ENCODE data around the gene IKZF1. TPM values are rescaled to one million over a fixed set of nuclear protein-coding genes. Genes with fewer than 3 reads are reported as not detected.

The IKZF1 gene
- 0.33 and 1.3 TPM in 2 replicates for total RNA-seq

DNA sequence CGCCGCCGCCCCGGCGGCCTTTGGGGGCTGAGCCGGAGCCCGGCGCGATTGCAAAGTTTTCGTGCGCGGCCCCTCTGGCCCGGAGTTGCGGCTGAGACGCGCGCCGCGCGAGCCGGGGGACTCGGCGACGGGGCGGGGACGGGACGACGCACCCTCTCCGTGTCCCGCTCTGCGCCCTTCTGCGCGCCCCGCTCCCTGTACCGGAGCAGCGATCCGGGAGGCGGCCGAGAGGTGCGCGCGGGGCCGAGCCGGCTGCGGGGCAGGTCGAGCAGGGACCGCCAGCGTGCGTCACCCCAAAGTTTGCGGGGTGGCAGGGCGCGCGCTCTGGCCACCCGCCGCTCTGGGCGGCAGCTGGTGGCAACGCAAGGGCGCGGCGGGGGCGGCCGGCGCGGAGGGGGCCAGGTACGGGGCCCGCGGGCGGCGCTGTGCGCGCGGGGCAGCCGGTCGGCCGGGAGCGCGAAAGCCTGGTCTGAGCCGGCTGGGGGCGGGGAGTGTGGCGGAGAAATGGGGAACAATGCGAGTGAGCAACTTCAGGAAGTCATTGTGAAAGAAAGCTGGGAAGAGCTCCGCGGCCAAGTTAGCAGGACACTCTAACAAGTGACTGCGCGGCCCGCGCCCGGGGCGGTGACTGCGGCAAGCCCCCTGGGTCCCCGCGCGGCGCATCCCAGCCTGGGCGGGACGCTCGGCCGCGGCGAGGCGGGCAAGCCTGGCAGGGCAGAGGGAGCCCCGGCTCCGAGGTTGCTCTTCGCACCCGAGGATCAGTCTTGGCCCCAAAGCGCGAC lies at the start of gene IKZF1:
IKZF1 (plus strand) TSS at position 588 of the 782 bp plus-strand sequence. CDS start 14,346 bp downstream, outside the sequence.
- H3K4me3 ChIP-seq (ENCODE audit: low read depth, low read length) = peak within 1 kb of the TSS; percentile 43
- no peak for DNase-seq (ENCODE audit: low read depth)
- TF ChIP-seq, protein P1, sequence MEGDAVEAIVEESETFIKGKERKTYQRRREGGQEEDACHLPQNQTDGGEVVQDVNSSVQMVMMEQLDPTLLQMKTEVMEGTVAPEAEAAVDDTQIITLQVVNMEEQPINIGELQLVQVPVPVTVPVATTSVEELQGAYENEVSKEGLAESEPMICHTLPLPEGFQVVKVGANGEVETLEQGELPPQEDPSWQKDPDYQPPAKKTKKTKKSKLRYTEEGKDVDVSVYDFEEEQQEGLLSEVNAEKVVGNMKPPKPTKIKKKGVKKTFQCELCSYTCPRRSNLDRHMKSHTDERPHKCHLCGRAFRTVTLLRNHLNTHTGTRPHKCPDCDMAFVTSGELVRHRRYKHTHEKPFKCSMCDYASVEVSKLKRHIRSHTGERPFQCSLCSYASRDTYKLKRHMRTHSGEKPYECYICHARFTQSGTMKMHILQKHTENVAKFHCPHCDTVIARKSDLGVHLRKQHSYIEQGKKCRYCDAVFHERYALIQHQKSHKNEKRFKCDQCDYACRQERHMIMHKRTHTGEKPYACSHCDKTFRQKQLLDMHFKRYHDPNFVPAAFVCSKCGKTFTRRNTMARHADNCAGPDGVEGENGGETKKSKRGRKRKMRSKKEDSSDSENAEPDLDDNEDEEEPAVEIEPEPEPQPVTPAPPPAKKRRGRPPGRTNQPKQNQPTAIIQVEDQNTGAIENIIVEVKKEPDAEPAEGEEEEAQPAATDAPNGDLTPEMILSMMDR (IDR thresholded peaks at IDR 0.05; ENCODE audit: insufficient read depth, low read length, poor library complexity, severe bottlenecking) = no peak
- peaks cover 41% of the 10 kb centered on the region for H3K27me3 ChIP-seq (ENCODE audit: control insufficient read depth, insufficient read depth, low read length)
- no peaks in the 10 kb centered on the region for H3K36me3 ChIP-seq (ENCODE audit: control insufficient read depth, insufficient read depth, low read length)

DNA sequence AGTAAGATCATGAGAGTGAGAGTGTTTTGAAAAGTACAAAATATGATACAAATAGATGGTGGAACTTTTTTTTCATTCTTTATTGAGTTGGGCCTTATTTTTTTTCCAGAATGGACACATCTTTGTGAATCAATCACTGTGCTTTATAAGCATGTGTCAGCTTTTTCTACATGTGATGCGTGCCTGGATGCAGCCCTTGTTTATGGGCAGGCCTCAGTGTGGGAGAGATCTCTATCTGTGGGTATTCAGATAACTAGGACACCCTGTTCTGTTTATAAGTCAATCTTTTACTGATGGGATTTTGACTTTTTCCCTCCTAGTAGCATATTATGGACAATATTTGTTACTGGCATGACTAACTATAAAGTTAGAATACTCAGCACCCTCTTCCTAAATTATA lies 42.9 kb upstream of the IKZF1 start:
- no peak overlapping the region for H3K4me3 ChIP-seq (ENCODE audit: low read depth, low read length)
- TF ChIP-seq, protein P1 (IDR thresholded peaks at IDR 0.05; ENCODE audit: insufficient read depth, low read length, poor library complexity, severe bottlenecking) = no peak
- H3K36me3 ChIP-seq (ENCODE audit: control insufficient read depth, insufficient read depth, low read length) = no peaks in the 10 kb centered on the region
- no peaks in the 10 kb centered on the region for H3K27me3 ChIP-seq (ENCODE audit: control insufficient read depth, insufficient read depth, low read length)
- DNase-seq (ENCODE audit: low read depth) = no peak

DNA sequence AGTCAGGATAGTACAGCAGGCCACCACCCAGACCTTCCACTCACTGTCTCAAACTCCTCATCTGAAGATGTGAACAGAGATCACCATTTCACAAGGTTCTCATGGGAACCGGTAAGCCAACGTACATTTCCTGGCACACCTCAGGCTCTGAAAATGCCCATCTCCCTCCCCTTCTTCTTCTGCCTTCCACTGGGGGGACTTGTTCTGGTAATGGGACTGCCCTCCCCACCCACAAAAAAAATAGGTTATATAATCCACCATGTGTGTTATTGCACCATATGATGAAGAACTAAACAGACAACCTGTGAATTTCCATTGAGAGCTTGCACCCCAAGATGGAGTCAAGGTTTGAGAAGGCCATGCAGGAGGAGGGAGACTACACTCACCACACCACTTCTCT lies 42.1 kb upstream of the IKZF1 start:
- no peak for DNase-seq (ENCODE audit: low read depth)
- no peaks in the 10 kb centered on the region for H3K36me3 ChIP-seq (ENCODE audit: control insufficient read depth, insufficient read depth, low read length)
- H3K27me3 ChIP-seq (ENCODE audit: control insufficient read depth, insufficient read depth, low read length) = no peaks in the 10 kb centered on the region
- TF ChIP-seq, protein P1 (IDR thresholded peaks at IDR 0.05; ENCODE audit: insufficient read depth, low read length, poor library complexity, severe bottlenecking) = no peak
- no peak overlapping the region for H3K4me3 ChIP-seq (ENCODE audit: low read depth, low read length)

DNA sequence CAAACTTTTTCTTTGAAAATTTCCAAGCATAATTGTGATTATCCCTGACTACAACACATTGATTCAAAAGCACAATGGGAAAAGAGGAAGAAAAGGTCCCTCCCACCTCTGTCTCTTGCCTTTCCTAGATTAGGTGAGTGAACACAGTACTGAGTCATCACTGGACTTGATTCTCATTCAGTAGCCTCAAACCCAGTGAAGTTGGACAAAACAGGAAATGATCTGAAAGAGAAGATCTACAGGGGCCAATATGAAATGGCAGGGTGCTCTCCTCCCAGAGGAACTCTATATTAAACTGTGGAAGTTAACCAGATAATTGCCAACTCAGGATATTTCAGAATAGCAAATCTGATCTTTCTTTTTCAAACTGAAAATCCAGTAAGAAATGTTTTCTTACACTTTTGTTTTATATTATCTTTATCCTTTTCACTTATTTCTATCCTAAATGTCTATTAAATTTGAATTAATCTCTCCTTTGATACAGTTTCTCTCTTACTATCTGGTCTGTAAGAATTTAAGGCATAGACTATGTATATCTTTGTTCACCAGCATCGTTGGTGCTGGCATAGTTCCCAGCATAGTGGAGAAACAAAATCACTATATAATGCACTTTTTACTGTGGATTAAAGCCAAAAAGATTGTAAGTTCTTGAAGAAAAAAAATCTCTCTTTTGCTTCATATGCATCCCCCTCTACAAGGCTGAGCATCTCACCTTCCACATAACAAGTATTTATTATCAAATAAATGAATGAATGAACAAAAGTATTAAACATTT lies 41.4 kb upstream of the IKZF1 start:
- no peaks in the 10 kb centered on the region for H3K36me3 ChIP-seq (ENCODE audit: control insufficient read depth, insufficient read depth, low read length)
- H3K27me3 ChIP-seq (ENCODE audit: control insufficient read depth, insufficient read depth, low read length) = no peaks in the 10 kb centered on the region
- peak; percentile 1 for DNase-seq (ENCODE audit: low read depth)
- no peak overlapping the region for H3K4me3 ChIP-seq (ENCODE audit: low read depth, low read length)
- TF ChIP-seq, protein P1 (IDR thresholded peaks at IDR 0.05; ENCODE audit: insufficient read depth, low read length, poor library complexity, severe bottlenecking) = no peak

DNA sequence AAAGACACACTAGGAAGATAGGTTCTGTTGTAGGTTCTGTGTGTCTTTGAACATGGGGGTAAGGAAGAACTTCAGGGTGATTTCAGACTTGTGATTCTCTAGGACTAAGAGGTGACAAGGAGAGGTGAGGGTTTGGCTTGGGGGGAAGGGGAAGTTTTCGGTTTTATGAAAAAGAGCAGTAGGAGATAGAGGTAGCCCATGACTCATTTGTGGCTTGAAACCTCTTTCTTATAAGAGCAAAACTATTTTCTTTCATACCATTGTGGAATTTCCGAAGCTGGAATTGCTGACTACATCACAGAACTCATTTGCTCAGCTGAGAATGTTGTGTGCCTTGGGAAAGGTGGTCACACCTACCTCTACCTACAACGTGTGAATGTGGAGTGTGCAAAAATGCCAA lies 39.6 kb upstream of the IKZF1 start:
- DNase-seq (ENCODE audit: low read depth) = no peak
- Histone ChIP-seq H3K36me3 (ENCODE audit: control insufficient read depth, insufficient read depth, low read length) (no peaks in the 10 kb centered on the region), H3K4me3 (ENCODE audit: low read depth, low read length) (no peak overlapping the region), H3K27me3 (ENCODE audit: control insufficient read depth, insufficient read depth, low read length) (no peaks in the 10 kb centered on the region)
- TF ChIP-seq, protein P1 (IDR thresholded peaks at IDR 0.05; ENCODE audit: insufficient read depth, low read length, poor library complexity, severe bottlenecking) = no peak

Data from kidney epithelial cell (primary cell).